Measurements from ENCODE around the gene SHC4. TPM values are rescaled to one million over a fixed set of nuclear protein-coding genes. Genes with fewer than 3 reads are reported as not detected.

The SHC4 gene
- total RNA-seq, 1 experiment from 2014 or later: 0.44 TPM

DNA sequence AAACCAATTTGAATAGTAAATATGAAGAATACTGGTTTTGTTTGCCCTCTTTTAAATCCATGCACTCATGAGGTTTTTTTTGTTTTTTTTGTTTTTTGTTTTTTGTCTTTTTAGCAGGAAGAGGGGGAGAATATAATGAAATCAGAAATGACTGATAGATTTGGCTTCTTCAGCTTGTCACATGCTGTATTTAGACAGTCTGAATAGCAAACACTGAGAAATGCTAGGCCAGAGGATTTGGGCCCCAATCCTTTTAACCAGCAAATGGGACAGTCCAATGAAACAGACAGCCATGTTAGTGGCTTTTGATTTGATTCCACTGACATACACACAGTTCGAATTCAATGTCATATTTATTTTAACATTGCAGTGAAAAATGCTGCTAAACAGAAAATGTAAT lies 138.6 kb downstream of the SHC4 start:
- H3F3A ChIP-seq (ENCODE audit: insufficient read depth, low read depth): no peaks in the 10 kb centered on the region
- no peak overlapping the region for H3K4me3 ChIP-seq
- H3K9me3 ChIP-seq (ENCODE audit: insufficient read depth, low read depth): no peaks in the 10 kb centered on the region
- no peaks in the 10 kb centered on the region for H4K20me1 ChIP-seq (ENCODE audit: insufficient read depth)
- H3K79me2 ChIP-seq (ENCODE audit: low read depth): no peaks in the 10 kb centered on the region
- ChIA-PET POLR2A (ENCODE audit: unreplicated experiment) (no interaction called here), CTCF (no interaction called here)
- TF ChIP-seq, protein P1, sequence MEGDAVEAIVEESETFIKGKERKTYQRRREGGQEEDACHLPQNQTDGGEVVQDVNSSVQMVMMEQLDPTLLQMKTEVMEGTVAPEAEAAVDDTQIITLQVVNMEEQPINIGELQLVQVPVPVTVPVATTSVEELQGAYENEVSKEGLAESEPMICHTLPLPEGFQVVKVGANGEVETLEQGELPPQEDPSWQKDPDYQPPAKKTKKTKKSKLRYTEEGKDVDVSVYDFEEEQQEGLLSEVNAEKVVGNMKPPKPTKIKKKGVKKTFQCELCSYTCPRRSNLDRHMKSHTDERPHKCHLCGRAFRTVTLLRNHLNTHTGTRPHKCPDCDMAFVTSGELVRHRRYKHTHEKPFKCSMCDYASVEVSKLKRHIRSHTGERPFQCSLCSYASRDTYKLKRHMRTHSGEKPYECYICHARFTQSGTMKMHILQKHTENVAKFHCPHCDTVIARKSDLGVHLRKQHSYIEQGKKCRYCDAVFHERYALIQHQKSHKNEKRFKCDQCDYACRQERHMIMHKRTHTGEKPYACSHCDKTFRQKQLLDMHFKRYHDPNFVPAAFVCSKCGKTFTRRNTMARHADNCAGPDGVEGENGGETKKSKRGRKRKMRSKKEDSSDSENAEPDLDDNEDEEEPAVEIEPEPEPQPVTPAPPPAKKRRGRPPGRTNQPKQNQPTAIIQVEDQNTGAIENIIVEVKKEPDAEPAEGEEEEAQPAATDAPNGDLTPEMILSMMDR (conservative IDR thresholded peaks at IDR 0.05): no peak
- TF ChIP-seq EZH2 (IDR thresholded peaks at IDR 0.05; ENCODE audit: low read depth): no peak
- no peaks in the 10 kb centered on the region for H3K4me1 ChIP-seq (replicated peaks; ENCODE audit: insufficient read depth)
- no peak for DNase-seq
- H3K36me3 ChIP-seq (ENCODE audit: low read depth): no peaks in the 10 kb centered on the region
- H2AFZ ChIP-seq: no peak overlapping the region
- H3K9me2 ChIP-seq (ENCODE audit: insufficient read depth): no peaks in the 10 kb centered on the region
- BruUV-seq (replicated peaks): no TSS peak
- H3K4me2 ChIP-seq: no peak overlapping the region
- no peak overlapping the region for H3K27ac ChIP-seq
- no peaks in the 10 kb centered on the region for H3K27me3 ChIP-seq (ENCODE audit: insufficient read depth, low read depth)
- intact Hi-C loops (cut with micrococcal nuclease; ENCODE audit: unreplicated experiment): no loop called here

DNA sequence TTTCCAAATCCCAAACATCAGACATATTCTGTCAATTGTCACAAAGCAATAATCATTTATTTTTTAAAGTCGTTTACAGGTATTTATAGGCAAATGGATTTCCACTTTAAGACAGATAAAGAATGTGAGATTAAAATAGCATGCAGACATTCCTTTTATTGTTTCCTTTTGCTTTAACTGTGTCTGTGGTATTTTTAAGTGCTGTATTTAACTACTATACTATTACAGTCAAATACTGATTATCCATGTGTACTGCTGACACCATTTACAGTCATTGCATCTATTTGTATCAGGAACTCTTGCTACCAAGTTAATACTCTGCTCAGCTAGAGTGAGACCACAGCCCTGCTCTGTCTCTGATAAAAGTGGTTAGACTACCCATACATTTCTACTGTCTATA lies 140.0 kb downstream of the SHC4 start:
- no peak for DNase-seq
- TF ChIP-seq, protein P1 (conservative IDR thresholded peaks at IDR 0.05): no peak
- no peak for TF ChIP-seq EZH2 (IDR thresholded peaks at IDR 0.05; ENCODE audit: low read depth)
- H3K9me2 ChIP-seq (ENCODE audit: insufficient read depth): no peaks in the 10 kb centered on the region
- H3K4me1 ChIP-seq (replicated peaks; ENCODE audit: insufficient read depth): no peaks in the 10 kb centered on the region
- H3F3A ChIP-seq (ENCODE audit: insufficient read depth, low read depth): no peaks in the 10 kb centered on the region
- no peaks in the 10 kb centered on the region for H3K9me3 ChIP-seq (ENCODE audit: insufficient read depth, low read depth)
- intact Hi-C loops (cut with micrococcal nuclease; ENCODE audit: unreplicated experiment): no loop called here
- no peaks in the 10 kb centered on the region for H3K79me2 ChIP-seq (ENCODE audit: low read depth)
- no TSS peak for BruUV-seq (replicated peaks)
- H3K4me2 ChIP-seq: no peak overlapping the region
- H3K27ac ChIP-seq: no peak overlapping the region
- no peak overlapping the region for H2AFZ ChIP-seq
- no peaks in the 10 kb centered on the region for H4K20me1 ChIP-seq (ENCODE audit: insufficient read depth)
- H3K36me3 ChIP-seq (ENCODE audit: low read depth): no peaks in the 10 kb centered on the region
- H3K27me3 ChIP-seq (ENCODE audit: insufficient read depth, low read depth): no peaks in the 10 kb centered on the region
- no peak overlapping the region for H3K4me3 ChIP-seq
- CTCF ChIA-PET: no interaction called here
- POLR2A ChIA-PET (ENCODE audit: unreplicated experiment): no interaction called here

DNA sequence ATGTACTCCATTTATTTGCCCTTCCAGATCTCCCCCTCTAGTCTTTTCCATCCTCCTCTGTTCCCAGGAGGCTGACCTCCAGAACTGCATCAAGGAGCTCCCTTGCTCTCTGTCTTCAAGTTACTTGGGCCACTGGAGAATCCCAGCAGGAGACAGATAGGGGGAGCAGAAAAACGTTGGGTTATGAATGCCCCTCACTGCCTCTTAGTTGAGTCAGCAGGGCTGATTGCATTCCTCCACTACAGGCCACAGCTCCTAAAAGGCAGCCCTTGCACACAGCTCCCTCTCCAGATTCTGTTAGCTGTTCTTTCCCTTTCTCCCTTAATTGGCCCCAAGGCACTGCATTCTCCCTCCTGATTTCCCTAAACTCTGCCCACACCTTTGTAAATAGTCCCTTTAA lies 140.5 kb downstream of the SHC4 start:
- Histone ChIP-seq H3F3A (ENCODE audit: insufficient read depth, low read depth) (no peaks in the 10 kb centered on the region), H3K27me3 (ENCODE audit: insufficient read depth, low read depth) (no peaks in the 10 kb centered on the region), H3K4me1 (replicated peaks; ENCODE audit: insufficient read depth) (no peaks in the 10 kb centered on the region), H3K27ac (no peak overlapping the region), H3K79me2 (ENCODE audit: low read depth) (no peaks in the 10 kb centered on the region), H3K4me3 (no peak overlapping the region), H3K4me2 (no peak overlapping the region), H2AFZ (no peak overlapping the region), H3K36me3 (ENCODE audit: low read depth) (no peaks in the 10 kb centered on the region), H4K20me1 (ENCODE audit: insufficient read depth) (no peaks in the 10 kb centered on the region), H3K9me3 (ENCODE audit: insufficient read depth, low read depth) (no peaks in the 10 kb centered on the region), H3K9me2 (ENCODE audit: insufficient read depth) (no peaks in the 10 kb centered on the region)
- POLR2A ChIA-PET (ENCODE audit: unreplicated experiment): no interaction called here
- DNase-seq: no peak
- TF ChIP-seq, protein P1 (conservative IDR thresholded peaks at IDR 0.05): no peak
- no peak for TF ChIP-seq EZH2 (IDR thresholded peaks at IDR 0.05; ENCODE audit: low read depth)
- BruUV-seq (replicated peaks): no TSS peak
- intact Hi-C loops (cut with micrococcal nuclease; ENCODE audit: unreplicated experiment): no loop called here
- CTCF ChIA-PET: no interaction called here

Data from PC-9 (cell line).